Kidney (tissue), 14 donors: Measurements from ENCODE around the gene DIPK1C. TPM values are rescaled to one million over a fixed set of nuclear protein-coding genes. Genes with fewer than 3 reads are reported as not detected.

Source experiments
- DNase-seq, 5 donors: peaks; one replicate each; pipeline ENCODE4 v3.0.0-alpha.2; 2013 to 2020
- FAIRE-seq: peaks from 2 replicates; lab custom pipeline; 2012; peaks lifted over from hg19 to GRCh38; lab: Jason Lieb, UNC
- H3K27ac ChIP-seq, 2 donors: one replicate each; pipeline ENCODE4 v1.7.0; 2013; ENCODE audit warnings: low read depth in 2 of 2, low read length in 2 of 2, inconsistent platforms in 1 of 2
- H3K27me3 ChIP-seq: one replicate; pipeline ENCODE4 v1.7.1; 2013; ENCODE audit warnings: low read length, inconsistent platforms; ENCODE audit not compliant: control insufficient read depth, insufficient read depth
- H3K36me3 ChIP-seq, 3 donors: one replicate each; pipeline versions ENCODE4 v1.7.0 to v1.7.1; 2013; ENCODE audit warnings: low read length in 3 of 3, control low read depth in 1 of 3, inconsistent platforms in 1 of 3; ENCODE audit not compliant: insufficient read depth in 3 of 3, control insufficient read depth in 2 of 3
- H3K4me1 ChIP-seq, 3 donors: one replicate each; pipeline versions ENCODE4 v1.7.0 to v1.7.1; 2013; ENCODE audit warnings: low read length in 3 of 3, inconsistent platforms in 1 of 3, low read depth in 1 of 3; ENCODE audit not compliant: control insufficient read depth in 2 of 3, insufficient read depth in 2 of 3
- H3K4me3 ChIP-seq, 3 donors: one replicate each; pipeline versions ENCODE4 v1.7.0 to v1.8.1; 2013; ENCODE audit warnings: low read length in 3 of 3, control low read depth in 1 of 3, inconsistent platforms in 1 of 3
- H3K9ac ChIP-seq, 3 donors: one replicate each; pipeline versions ENCODE4 v1.7.0 to v1.7.1; 2013; ENCODE audit warnings: low read length in 3 of 3, control low read depth in 1 of 3, inconsistent platforms in 1 of 3
- H3K9me3 ChIP-seq, 3 donors: one replicate each; pipeline versions ENCODE4 v1.7.0 to v1.7.1; 2013; ENCODE audit warnings: low read length in 3 of 3, control low read depth in 1 of 3, inconsistent platforms in 1 of 3; ENCODE audit not compliant: control insufficient read depth in 2 of 3, insufficient read depth in 1 of 3
- intact Hi-C: fragments of 100-400 bp; cut with DNase I; formaldehyde crosslinking; loops from one replicate; pipeline ENCODE4 v1.11.1; 2022
- polyA plus RNA-seq: library from polyadenylated mRNA; stranded (reverse); fragments of 350-450 nt; fragmentation: Illumina TruSeq; extraction: RNeasy Lipid Tissue Mini Kit (QIAGEN cat#74804); gene quantifications from one replicate; pipeline ENCODE4 v1.2.3, GENCODE V29; 2014; ENCODE audit warnings: low read depth, low replicate concordance; ENCODE audit not compliant: insufficient read depth
- total RNA-seq: library from RNA; stranded (reverse); fragmentation: NEBNext Ultra II Directional; extraction: Animal tissue kit (Norgen Biotek cat#: 25700); gene quantifications from one replicate; pipeline ENCODE4 v1.2.1, GENCODE V29; 2021
- TF ChIP-seq, protein P1 (sequence below): IDR thresholded peaks from 3 replicates; pipeline ENCODE4 v1.5.1; 2012; ENCODE audit warnings: mild to moderate bottlenecking, moderate library complexity, borderline replicate concordance; ENCODE audit not compliant: insufficient read depth; ENCODE audit errors: extremely low read depth
- donor health status: control.
- donor health status: control.
- donor health status: control.
- donor health status: control.
- donor health status: control.
- donor health status: DM: yes; HTN: yes; CAD: no.
- donor health status: Normal renal cell carcinoma (clear cell type).

The DIPK1C gene
- total and polyA plus RNA-seq, 2 donors from 2014 or later, result 0.09 TPM; not detected in 1

DNA sequence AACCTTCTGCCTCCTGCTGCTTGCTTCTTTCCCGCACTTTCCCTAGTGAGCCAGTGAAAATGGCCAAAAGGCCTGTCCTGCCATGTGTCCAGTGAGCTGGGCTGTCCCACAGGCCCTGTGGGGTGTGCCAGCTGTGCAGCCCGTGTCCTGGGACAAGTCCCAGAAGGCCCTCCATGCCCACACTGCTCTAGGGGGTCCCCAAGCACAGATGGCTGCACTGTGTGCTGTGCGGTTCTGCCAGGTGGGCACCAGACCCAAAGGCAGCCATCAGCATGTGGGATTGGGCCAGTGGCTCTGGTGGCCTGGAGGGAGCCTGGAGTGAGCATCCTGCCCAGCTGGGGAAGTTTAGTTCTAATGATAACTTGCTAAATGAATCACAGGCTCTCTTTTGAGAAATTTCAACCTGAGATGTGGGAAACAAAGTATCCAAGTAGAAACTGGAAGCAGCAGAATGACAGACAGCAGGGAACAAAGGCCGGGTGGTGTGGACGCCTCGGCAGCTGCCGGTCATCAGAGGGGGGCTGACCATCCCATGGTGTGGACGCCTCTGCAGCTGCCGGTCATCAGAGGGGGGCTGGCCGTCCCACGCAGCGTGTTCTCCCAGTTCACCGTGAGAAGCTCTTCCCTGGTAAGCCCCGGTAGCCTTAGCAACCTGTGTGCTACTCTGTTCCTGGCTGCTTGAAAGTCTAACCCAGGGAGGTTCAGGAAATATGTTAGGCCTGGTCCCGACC, 29.2 kb upstream of the DIPK1C start:
- H3K27ac ChIP-seq, result no peak overlapping the region
- no peaks in the 10 kb centered on the region for H3K36me3 ChIP-seq
- FAIRE-seq, result no peak
- no peaks in the 10 kb centered on the region for H3K27me3 ChIP-seq
- intact Hi-C loops, result no loop called here
- H3K4me1 ChIP-seq, result peaks cover 0 to 4% (median 0%) of the 10 kb centered on the region in 3 donors
- no peaks in the 10 kb centered on the region for H3K9me3 ChIP-seq
- no peak overlapping the region for H3K9ac ChIP-seq
- TF ChIP-seq, protein P1, sequence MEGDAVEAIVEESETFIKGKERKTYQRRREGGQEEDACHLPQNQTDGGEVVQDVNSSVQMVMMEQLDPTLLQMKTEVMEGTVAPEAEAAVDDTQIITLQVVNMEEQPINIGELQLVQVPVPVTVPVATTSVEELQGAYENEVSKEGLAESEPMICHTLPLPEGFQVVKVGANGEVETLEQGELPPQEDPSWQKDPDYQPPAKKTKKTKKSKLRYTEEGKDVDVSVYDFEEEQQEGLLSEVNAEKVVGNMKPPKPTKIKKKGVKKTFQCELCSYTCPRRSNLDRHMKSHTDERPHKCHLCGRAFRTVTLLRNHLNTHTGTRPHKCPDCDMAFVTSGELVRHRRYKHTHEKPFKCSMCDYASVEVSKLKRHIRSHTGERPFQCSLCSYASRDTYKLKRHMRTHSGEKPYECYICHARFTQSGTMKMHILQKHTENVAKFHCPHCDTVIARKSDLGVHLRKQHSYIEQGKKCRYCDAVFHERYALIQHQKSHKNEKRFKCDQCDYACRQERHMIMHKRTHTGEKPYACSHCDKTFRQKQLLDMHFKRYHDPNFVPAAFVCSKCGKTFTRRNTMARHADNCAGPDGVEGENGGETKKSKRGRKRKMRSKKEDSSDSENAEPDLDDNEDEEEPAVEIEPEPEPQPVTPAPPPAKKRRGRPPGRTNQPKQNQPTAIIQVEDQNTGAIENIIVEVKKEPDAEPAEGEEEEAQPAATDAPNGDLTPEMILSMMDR, result no peak
- DNase-seq, result peak in 1 of 5 donors; percentile 35
- no peak overlapping the region for H3K4me3 ChIP-seq

DNA sequence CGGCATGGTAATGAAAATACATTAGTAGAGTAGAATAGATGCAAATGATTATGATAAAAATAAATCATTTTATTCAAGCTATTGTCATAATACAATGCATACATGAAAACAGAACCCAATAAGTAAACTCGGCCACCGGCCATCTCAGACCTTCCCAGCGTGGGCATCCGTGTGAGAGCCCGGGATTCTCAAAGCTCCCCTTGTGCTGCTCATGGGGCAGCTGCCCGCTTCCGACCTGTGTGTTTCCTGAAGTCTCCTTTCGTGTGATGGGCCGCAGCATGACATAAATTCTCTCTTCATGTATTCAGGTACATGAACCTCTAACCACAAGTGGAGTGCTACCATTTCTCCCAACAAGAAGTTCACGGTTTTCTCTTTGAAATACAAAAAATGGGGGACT, 25.6 kb upstream of the DIPK1C start:
- DNase-seq (no peak), FAIRE-seq (no peak)
- H3K9me3 ChIP-seq, result no peaks in the 10 kb centered on the region
- intact Hi-C loops, result no loop called here
- H3K36me3 ChIP-seq, result no peaks in the 10 kb centered on the region
- no peak overlapping the region for H3K4me3 ChIP-seq
- peaks cover 0 to 4% (median 0%) of the 10 kb centered on the region in 3 donors for H3K4me1 ChIP-seq
- no peaks in the 10 kb centered on the region for H3K27me3 ChIP-seq
- TF ChIP-seq, protein P1, result no peak
- no peak overlapping the region for H3K27ac ChIP-seq
- H3K9ac ChIP-seq, result no peak overlapping the region

DNA sequence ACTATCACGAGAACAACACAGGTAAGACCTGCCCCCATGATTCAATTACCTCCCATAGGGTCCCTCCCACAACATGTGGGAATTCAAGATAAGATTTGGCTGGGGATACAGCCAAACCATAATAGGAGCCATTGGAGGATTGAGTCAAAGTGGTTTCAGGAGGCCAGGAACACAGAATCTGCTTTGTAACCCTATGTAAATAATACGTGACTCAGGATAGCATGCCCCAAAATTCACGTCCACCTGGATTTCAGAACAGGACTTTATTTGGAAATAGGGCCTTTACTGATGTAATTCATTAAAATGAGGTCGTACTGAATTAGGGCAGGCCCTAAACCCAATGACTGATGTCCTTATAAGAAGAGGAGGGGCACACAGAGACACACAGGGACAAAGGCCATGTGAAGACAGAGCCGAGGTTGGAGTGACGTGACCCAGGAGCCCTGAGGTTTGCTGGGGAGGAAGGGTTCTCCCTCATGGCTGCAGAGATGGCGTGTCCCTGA, 23.1 kb upstream of the DIPK1C start:
- intact Hi-C loops, result no loop called here
- Histone ChIP-seq H3K4me3 (no peak overlapping the region), H3K27me3 (no peaks in the 10 kb centered on the region), H3K36me3 (no peaks in the 10 kb centered on the region), H3K9ac (no peak overlapping the region), H3K4me1 (no peaks in the 10 kb centered on the region), H3K27ac (no peak overlapping the region), H3K9me3 (no peaks in the 10 kb centered on the region)
- TF ChIP-seq, protein P1, result no peak
- DNase-seq, result no peak
- no peak for FAIRE-seq
